Astrocyte (in vitro differentiated cells and primary cell): Measurements from ENCODE around the gene AK6. TPM values are rescaled to one million over a fixed set of nuclear protein-coding genes. Genes with fewer than 3 reads are reported as not detected.
A peak's percentile ranks its signal among the peaks of the same experiment; 100 is the strongest.

Experiments used
- DNase-seq: peaks from one replicate; pipeline ENCODE4 v3.0.0-alpha.2; 2010; ENCODE audit warnings: low read depth
- FAIRE-seq: peaks from 2 replicates; lab custom pipeline; 2011; peaks lifted over from hg19 to GRCh38; lab: Jason Lieb, UNC
- H2AFZ ChIP-seq: 2 replicates; pipeline ENCODE4 v1.6.0; 2012; ENCODE audit warnings: low read depth, low read length, inconsistent platforms
- H3K27ac ChIP-seq: 2 replicates; pipeline ENCODE4 v1.5.1; 2011; ENCODE audit warnings: low read depth, low read length, inconsistent platforms
- H3K27me3 ChIP-seq: 2 replicates; pipeline ENCODE4 v1.6.0; 2011; ENCODE audit warnings: low read length, inconsistent platforms; ENCODE audit not compliant: insufficient read depth
- H3K36me3 ChIP-seq: 2 replicates; pipeline ENCODE4 v1.5.1; 2011; ENCODE audit warnings: low read length, inconsistent platforms; ENCODE audit not compliant: insufficient read depth
- H3K4me1 ChIP-seq: 2 replicates; pipeline ENCODE4 v1.5.1; 2011; ENCODE audit warnings: low read length, inconsistent platforms; ENCODE audit not compliant: insufficient read depth
- H3K4me2 ChIP-seq: 2 replicates; pipeline ENCODE4 v1.6.0; 2012; ENCODE audit warnings: low read length, inconsistent platforms
- H3K4me3 ChIP-seq: 2 replicates; pipeline ENCODE4 v1.5.1; 2011; ENCODE audit warnings: low read depth, mild to moderate bottlenecking, low read length, inconsistent platforms; ENCODE audit not compliant: insufficient read depth
- H3K79me2 ChIP-seq: 2 replicates; pipeline ENCODE4 v1.6.0; 2012; ENCODE audit warnings: mild to moderate bottlenecking, low read length, inconsistent platforms; ENCODE audit not compliant: insufficient read depth
- H3K9ac ChIP-seq: 2 replicates; pipeline ENCODE4 v1.6.0; 2012; ENCODE audit warnings: mild to moderate bottlenecking, low read length, inconsistent platforms
- H3K9me3 ChIP-seq: 2 replicates; pipeline ENCODE4 v1.5.1; 2012; ENCODE audit warnings: low read depth, mild to moderate bottlenecking, low read length, inconsistent platforms; ENCODE audit not compliant: insufficient read depth
- H4K20me1 ChIP-seq: 2 replicates; pipeline ENCODE4 v1.6.0; 2012; ENCODE audit warnings: low read length, inconsistent platforms; ENCODE audit not compliant: insufficient read depth
- H3K27ac Mint-ChIP-seq: one replicate; pipeline ENCODE4 v1.8.0; 2021; ENCODE audit warnings: mild to moderate bottlenecking, mixed read lengths; ENCODE audit not compliant: unreplicated experiment
- H3K27me3 Mint-ChIP-seq: one replicate; pipeline ENCODE4 v1.8.0; 2021; ENCODE audit warnings: low read depth, mixed read lengths; ENCODE audit not compliant: unreplicated experiment
- H3K36me3 Mint-ChIP-seq: one replicate; pipeline ENCODE4 v1.8.0; 2021; ENCODE audit warnings: low read depth, mixed read lengths; ENCODE audit not compliant: unreplicated experiment
- H3K4me1 Mint-ChIP-seq: one replicate; pipeline ENCODE4 v1.8.0; 2021; ENCODE audit warnings: low read depth, mixed read lengths; ENCODE audit not compliant: unreplicated experiment
- H3K4me3 Mint-ChIP-seq: one replicate; pipeline ENCODE4 v1.8.0; 2021; ENCODE audit warnings: mild to moderate bottlenecking, moderate library complexity, mixed read lengths; ENCODE audit not compliant: unreplicated experiment
- H3K9me3 Mint-ChIP-seq: one replicate; pipeline ENCODE4 v1.8.0; 2021; ENCODE audit warnings: mild to moderate bottlenecking, mixed read lengths; ENCODE audit not compliant: unreplicated experiment
- CTCF ChIP-seq: IDR thresholded peaks from 2 replicates; pipeline ENCODE4 v1.5.1; 2011; ENCODE audit warnings: low read depth, mild to moderate bottlenecking, inconsistent platforms, low read length, moderate library complexity; ENCODE audit not compliant: insufficient read depth
- EZH2 ChIP-seq: IDR thresholded peaks from 2 replicates; pipeline ENCODE4 v1.6.1; 2012; ENCODE audit warnings: mild to moderate bottlenecking, low read length, inconsistent platforms; ENCODE audit not compliant: insufficient read depth
- total RNA-seq: library from RNA; stranded (reverse); gene quantifications from 2 replicates; pipeline ENCODE4 v1.2.1, GENCODE V29; 2021

AK6 gene
- total RNA-seq, 1 donor from 2014 or later = 52.3 TPM

- TF ChIP-seq EZH2 (no peak), CTCF (no peak)
- no peaks in the 10 kb centered on the region for H3K79me2 ChIP-seq
- Mint-ChIP-seq H3K4me3 (no peak overlapping the region), H3K4me1 (peaks cover 4% of the 10 kb centered on the region), H3K27ac (no peak overlapping the region), H3K36me3 (no peaks in the 10 kb centered on the region), H3K27me3 (peaks cover 2% of the 10 kb centered on the region), H3K9me3 (no peaks in the 10 kb centered on the region)
- no peaks in the 10 kb centered on the region for H4K20me1 ChIP-seq
- DNase-seq (no peak), FAIRE-seq (no peak)
- no peaks in the 10 kb centered on the region for H3K9me3 ChIP-seq
- no peak overlapping the region for H3K27ac ChIP-seq
- peak overlapping the region; percentile 93 for H3K4me2 ChIP-seq
- H3K9ac ChIP-seq = peak overlapping the region; percentile 66
- peak overlapping the region; percentile 65 for H3K4me3 ChIP-seq
- H3K36me3 ChIP-seq = no peaks in the 10 kb centered on the region
- H2AFZ ChIP-seq = peak overlapping the region; percentile 98
- H3K4me1 ChIP-seq = peaks cover 3% of the 10 kb centered on the region
- no peaks in the 10 kb centered on the region for H3K27me3 ChIP-seq
Measured at GRCh38 chr5:69331528-69332445, 37.5 kb downstream of the AK6 start.

- H3K27ac ChIP-seq = no peak overlapping the region
- H2AFZ ChIP-seq = no peak overlapping the region
- peaks cover 4% of the 10 kb centered on the region for H3K4me1 Mint-ChIP-seq
- H3K36me3 Mint-ChIP-seq = no peaks in the 10 kb centered on the region
- no peaks in the 10 kb centered on the region for H3K9me3 Mint-ChIP-seq
- no peaks in the 10 kb centered on the region for H4K20me1 ChIP-seq
- peaks cover 2% of the 10 kb centered on the region for H3K27me3 Mint-ChIP-seq
- H3K27me3 ChIP-seq = no peaks in the 10 kb centered on the region
- H3K27ac Mint-ChIP-seq = no peak overlapping the region
- no peaks in the 10 kb centered on the region for H3K9me3 ChIP-seq
- peaks cover 3% of the 10 kb centered on the region for H3K4me1 ChIP-seq
- DNase-seq (no peak), FAIRE-seq (no peak)
- no peak overlapping the region for H3K9ac ChIP-seq
- H3K4me3 Mint-ChIP-seq = no peak overlapping the region
- no peaks in the 10 kb centered on the region for H3K79me2 ChIP-seq
- H3K4me2 ChIP-seq = no peak overlapping the region
- no peaks in the 10 kb centered on the region for H3K36me3 ChIP-seq
- TF ChIP-seq EZH2 (no peak), CTCF (no peak)
- H3K4me3 ChIP-seq = no peak overlapping the region
Measured at GRCh38 chr5:69329905-69330489, 39.3 kb downstream of the AK6 start.
